GM19372 (cell line): ENCODE measurements around the gene CX3CL1.
"Not testable (repeated sequence)": the region's sequence is repeated elsewhere in the genome, so short reads cannot be mapped to it uniquely, and the experiment has no call there.

Source experiments
- ATAC-seq: cut with Tn5 transposase; IDR thresholded peaks from one replicate; pipeline ENCODE4 v1.9.1; 2021; ENCODE audit warnings: mild to moderate bottlenecking, low read depth, moderate library complexity; ENCODE audit not compliant: unreplicated experiment

Gene CX3CL1

GRCh38 chr16:57356547-57356946 lies 15.7 kb upstream of the CX3CL1 start:
- no peak for ATAC-seq

- ATAC-seq = no peak
Observed at GRCh38 chr16:57357330-57358085, 14.8 kb upstream of the CX3CL1 start.

GRCh38 chr16:57358086-57358420 lies 14.2 kb upstream of the CX3CL1 start:
- ATAC-seq = no peak

GRCh38 chr16:57358527-57359095 lies 13.7 kb upstream of the CX3CL1 start, which contains the start of gene CCL22:
Gene CCL22, plus strand, starts transcription at chr16:57358783. Its CDS starts 34 bp downstream, at chr16:57358817.
- no peak for ATAC-seq

- ATAC-seq = no peak
Observed at GRCh38 chr16:57360321-57360935, 11.9 kb upstream of the CX3CL1 start.

GRCh38 chr16:57361404-57361803 lies 10.9 kb upstream of the CX3CL1 start:
- ATAC-seq = no peak

GRCh38 chr16:57364143-57364542 lies 8.1 kb upstream of the CX3CL1 start:
- ATAC-seq = no peak

- no peak for ATAC-seq
Observed at GRCh38 chr16:57366544-57367040, 5.7 kb upstream of the CX3CL1 start.

GRCh38 chr16:57367116-57367752 lies 5.1 kb upstream of the CX3CL1 start:
- ATAC-seq = no peak

- ATAC-seq = no peak
Observed at GRCh38 chr16:57371494-57372371, 557 bp upstream of the CX3CL1 start.

- no peak for ATAC-seq
Observed at GRCh38 chr16:57373117-57373947, 1.0 kb downstream of the CX3CL1 start.

GRCh38 chr16:57374067-57374534 lies 1.8 kb downstream of the CX3CL1 start:
- ATAC-seq = no peak

GRCh38 chr16:57374925-57375465 lies 2.7 kb downstream of the CX3CL1 start:
- ATAC-seq = not testable (repeated sequence)

GRCh38 chr16:57376313-57376818 lies 4.1 kb downstream of the CX3CL1 start:
- ATAC-seq = no peak

- peak; percentile 60 for ATAC-seq
Observed at GRCh38 chr16:57377080-57377841, 5.0 kb downstream of the CX3CL1 start.

GRCh38 chr16:57379579-57379978 lies 7.3 kb downstream of the CX3CL1 start:
- no peak for ATAC-seq

GRCh38 chr16:57380671-57381462 lies 8.6 kb downstream of the CX3CL1 start:
- no peak for ATAC-seq
